NCI-H1930 (cell line): ENCODE measurements around the gene CEBPE.

Experiments used
- DNase-seq, 2 experiments: peaks; one replicate each; lab custom pipeline; 2025; lab: John Stamatoyannopoulos, UW

CEBPE gene

GRCh38 chr14:23076785-23077408 lies 42.2 kb downstream of the CEBPE start:
- no peak for DNase-seq

- no peak for DNase-seq
These were observed 44.1 kb downstream of the CEBPE start for GRCh38 chr14:23074906-23075305.

GRCh38 chr14:23071921-23072539 lies 47.0 kb downstream of the CEBPE start:
- no peak for DNase-seq

- DNase-seq, result no peak
These were observed 47.7 kb downstream of the CEBPE start for GRCh38 chr14:23071244-23071920.

GRCh38 chr14:23070262-23071129 lies 48.6 kb downstream of the CEBPE start:
- no peak for DNase-seq

- DNase-seq, result no peak
These were observed 49.6 kb downstream of the CEBPE start for GRCh38 chr14:23069413-23069806.

- no peak for DNase-seq
These were observed 50.2 kb downstream of the CEBPE start for GRCh38 chr14:23068789-23069412.

GRCh38 chr14:23067847-23068788 lies 50.9 kb downstream of the CEBPE start:
- DNase-seq, result no peak
